Osteocyte (in vitro differentiated cells): Measurements from ENCODE around the gene CLEC14A. TPM values are rescaled to one million over a fixed set of nuclear protein-coding genes. Genes with fewer than 3 reads are reported as not detected.

ENCODE experiments used
- DNase-seq: peaks from one replicate; pipeline ENCODE4 v3.0.0; 2021; ENCODE audit warnings: mixed read lengths; ENCODE audit not compliant: unreplicated experiment; ENCODE audit errors: extremely low spot score
- H3K27ac Mint-ChIP-seq: one replicate; pipeline ENCODE4 v1.8.0; 2021; ENCODE audit warnings: mild to moderate bottlenecking, mixed read lengths; ENCODE audit not compliant: unreplicated experiment
- H3K27me3 Mint-ChIP-seq: one replicate; pipeline ENCODE4 v1.8.0; 2021; ENCODE audit warnings: mixed read lengths; ENCODE audit not compliant: unreplicated experiment
- H3K36me3 Mint-ChIP-seq: one replicate; pipeline ENCODE4 v1.8.0; 2021; ENCODE audit warnings: mixed read lengths; ENCODE audit not compliant: unreplicated experiment
- H3K4me1 Mint-ChIP-seq: one replicate; pipeline ENCODE4 v1.8.0; 2021; ENCODE audit warnings: mixed read lengths; ENCODE audit not compliant: unreplicated experiment
- H3K4me3 Mint-ChIP-seq: one replicate; pipeline ENCODE4 v1.8.0; 2021; ENCODE audit warnings: mild to moderate bottlenecking, moderate library complexity, mixed read lengths; ENCODE audit not compliant: unreplicated experiment
- H3K9me3 Mint-ChIP-seq: one replicate; pipeline ENCODE4 v1.8.0; 2021; ENCODE audit warnings: mixed read lengths; ENCODE audit not compliant: unreplicated experiment
- total RNA-seq: library from RNA; stranded (reverse); gene quantifications from 2 replicates; pipeline ENCODE4 v1.2.1, GENCODE V29; 2021
- TF ChIP-seq, protein P1 (sequence below): fragments of 200-600 bp; sonication (generic); IDR thresholded peaks from 2 replicates; pipeline ENCODE4 v1.5.0; 2021; ENCODE audit warnings: antibody characterized with exemption, mild to moderate bottlenecking, moderate library complexity

Gene CLEC14A
- total RNA-seq, 1 donor from 2014 or later: not detected

DNA sequence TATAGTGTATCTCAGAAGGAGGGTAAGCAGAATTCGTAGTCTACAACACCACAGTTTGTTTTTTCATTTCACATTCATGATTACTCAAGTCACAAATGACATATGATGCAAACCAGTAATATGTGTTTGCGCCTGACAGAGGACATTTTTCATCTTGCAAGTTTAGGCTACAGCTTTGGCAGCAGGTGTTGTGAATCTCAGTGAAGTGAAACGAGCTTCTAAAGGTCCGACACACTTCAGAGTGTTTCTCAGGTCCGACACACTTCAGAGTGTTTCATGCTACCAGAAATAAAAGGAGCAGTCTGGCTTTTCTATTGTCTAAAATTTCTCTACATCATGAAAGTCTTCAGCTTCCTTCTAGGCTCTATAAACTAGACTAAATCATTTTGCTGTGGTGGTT, 22.7 kb downstream of the CLEC14A start:
- Mint-ChIP-seq H3K27me3 (peaks cover 2% of the 10 kb centered on the region), H3K4me3 (no peak overlapping the region), H3K4me1 (no peaks in the 10 kb centered on the region), H3K27ac (no peak overlapping the region), H3K36me3 (no peaks in the 10 kb centered on the region), H3K9me3 (peaks cover 4% of the 10 kb centered on the region)
- TF ChIP-seq, protein P1, sequence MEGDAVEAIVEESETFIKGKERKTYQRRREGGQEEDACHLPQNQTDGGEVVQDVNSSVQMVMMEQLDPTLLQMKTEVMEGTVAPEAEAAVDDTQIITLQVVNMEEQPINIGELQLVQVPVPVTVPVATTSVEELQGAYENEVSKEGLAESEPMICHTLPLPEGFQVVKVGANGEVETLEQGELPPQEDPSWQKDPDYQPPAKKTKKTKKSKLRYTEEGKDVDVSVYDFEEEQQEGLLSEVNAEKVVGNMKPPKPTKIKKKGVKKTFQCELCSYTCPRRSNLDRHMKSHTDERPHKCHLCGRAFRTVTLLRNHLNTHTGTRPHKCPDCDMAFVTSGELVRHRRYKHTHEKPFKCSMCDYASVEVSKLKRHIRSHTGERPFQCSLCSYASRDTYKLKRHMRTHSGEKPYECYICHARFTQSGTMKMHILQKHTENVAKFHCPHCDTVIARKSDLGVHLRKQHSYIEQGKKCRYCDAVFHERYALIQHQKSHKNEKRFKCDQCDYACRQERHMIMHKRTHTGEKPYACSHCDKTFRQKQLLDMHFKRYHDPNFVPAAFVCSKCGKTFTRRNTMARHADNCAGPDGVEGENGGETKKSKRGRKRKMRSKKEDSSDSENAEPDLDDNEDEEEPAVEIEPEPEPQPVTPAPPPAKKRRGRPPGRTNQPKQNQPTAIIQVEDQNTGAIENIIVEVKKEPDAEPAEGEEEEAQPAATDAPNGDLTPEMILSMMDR: no peak
- DNase-seq: no peak

DNA sequence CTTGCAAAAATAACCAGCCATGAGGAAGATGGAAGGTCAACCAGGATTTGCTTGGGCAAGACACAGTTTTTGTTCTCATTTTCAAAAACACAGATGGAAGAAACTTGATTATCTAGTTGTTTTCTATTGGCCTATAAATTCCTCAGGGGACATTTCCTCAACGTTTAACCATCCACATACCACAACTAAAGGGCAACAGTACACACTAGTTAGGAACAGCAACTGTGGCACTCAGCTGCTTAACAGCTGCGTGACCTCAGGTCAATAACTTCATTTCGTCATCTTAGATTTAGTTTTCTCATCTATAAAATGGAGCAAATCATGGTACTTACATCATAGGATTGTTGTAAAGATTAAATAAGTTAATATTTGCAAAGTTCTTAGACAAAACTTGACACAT, 29.5 kb downstream of the CLEC14A start:
- Mint-ChIP-seq H3K4me1 (no peaks in the 10 kb centered on the region), H3K9me3 (no peaks in the 10 kb centered on the region), H3K27ac (no peak overlapping the region), H3K36me3 (no peaks in the 10 kb centered on the region), H3K27me3 (peaks cover 2% of the 10 kb centered on the region), H3K4me3 (no peak overlapping the region)
- DNase-seq: no peak
- TF ChIP-seq, protein P1: no peak

DNA sequence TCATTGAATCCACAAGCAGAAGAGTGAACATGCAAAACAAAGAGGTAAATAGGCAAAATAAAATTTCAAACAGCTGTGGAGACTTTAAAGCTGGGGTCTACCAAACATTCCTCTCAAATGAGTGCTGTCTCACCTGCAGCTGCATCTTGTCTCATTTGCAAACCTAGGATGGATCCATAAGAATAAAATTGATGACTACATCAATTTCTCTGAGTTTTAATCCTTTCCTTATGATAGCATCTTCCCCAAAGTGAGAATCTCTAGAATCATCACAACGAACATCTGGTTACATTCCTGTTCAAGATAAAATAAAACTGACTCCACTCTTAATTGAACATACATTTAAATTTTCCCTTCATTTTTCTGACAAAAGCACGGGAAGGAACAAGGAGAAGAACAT, 29.9 kb downstream of the CLEC14A start:
- Mint-ChIP-seq H3K4me1 (no peaks in the 10 kb centered on the region), H3K9me3 (no peaks in the 10 kb centered on the region), H3K27me3 (no peaks in the 10 kb centered on the region), H3K36me3 (no peaks in the 10 kb centered on the region), H3K4me3 (no peak overlapping the region), H3K27ac (no peak overlapping the region)
- TF ChIP-seq, protein P1: no peak
- DNase-seq: no peak

DNA sequence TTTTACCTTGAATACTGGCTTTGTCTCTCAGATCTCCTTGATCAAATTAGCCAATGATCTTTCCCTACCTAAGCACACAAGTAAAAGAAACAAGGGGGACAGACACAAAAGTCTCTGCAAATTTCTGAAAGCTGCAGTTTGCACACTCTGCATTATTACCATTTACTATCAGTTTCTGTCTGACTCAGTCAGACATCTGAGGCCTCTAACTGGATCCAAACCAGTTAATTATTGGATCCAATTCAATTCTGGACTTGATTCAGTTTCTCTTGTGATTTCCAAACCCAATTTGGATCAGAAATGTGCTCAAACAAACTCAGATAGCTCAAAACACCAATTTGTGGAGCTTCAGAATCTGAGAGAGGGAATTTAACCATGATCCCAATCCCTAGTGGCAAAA, 31.6 kb downstream of the CLEC14A start:
- no peak overlapping the region for H3K4me3 Mint-ChIP-seq
- DNase-seq: no peak
- H3K4me1 Mint-ChIP-seq: no peaks in the 10 kb centered on the region
- H3K27ac Mint-ChIP-seq: no peak overlapping the region
- no peaks in the 10 kb centered on the region for H3K9me3 Mint-ChIP-seq
- TF ChIP-seq, protein P1: no peak
- H3K27me3 Mint-ChIP-seq: no peaks in the 10 kb centered on the region
- H3K36me3 Mint-ChIP-seq: no peaks in the 10 kb centered on the region

DNA sequence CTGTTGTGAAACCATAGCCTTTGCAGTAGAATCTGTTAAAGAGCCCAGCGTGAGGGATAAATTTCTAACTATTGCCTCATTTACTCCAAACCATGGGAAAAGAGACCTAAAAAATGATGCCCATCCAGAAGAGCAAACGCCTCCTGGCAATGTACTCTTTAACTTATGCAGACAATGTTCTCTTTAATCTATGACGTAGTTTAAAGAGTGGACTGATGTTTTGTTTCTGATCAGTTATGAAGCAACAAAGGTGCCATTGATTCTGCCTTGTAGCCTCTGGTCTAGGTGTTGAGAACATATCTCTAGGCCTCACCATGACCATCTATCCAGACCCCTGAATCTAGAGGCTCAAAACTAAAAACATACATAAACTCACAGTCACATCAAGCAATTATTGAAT, 34.8 kb downstream of the CLEC14A start:
- Mint-ChIP-seq H3K4me1 (no peaks in the 10 kb centered on the region), H3K27me3 (peaks cover 3% of the 10 kb centered on the region), H3K4me3 (no peak overlapping the region), H3K27ac (no peak overlapping the region), H3K9me3 (no peaks in the 10 kb centered on the region), H3K36me3 (no peaks in the 10 kb centered on the region)
- no peak for DNase-seq
- TF ChIP-seq, protein P1: no peak
